GM23338 (cell line): ENCODE measurements around the gene CREBL2. TPM values are rescaled to one million over a fixed set of nuclear protein-coding genes. Genes with fewer than 3 reads are reported as not detected.

ENCODE experiments used
- ATAC-seq: fragments of 200-7000 bp; cut with Tn5 transposase; 3 replicates; pipeline ENCODE4 v1.9.1; 2020
- DNase-seq: peaks from one replicate; pipeline ENCODE4 v3.0.0-alpha.2; 2015; ENCODE audit warnings: low spot score
- H2AFZ ChIP-seq: fragments of 200-600 bp; sonication (generic); 2 replicates; pipeline ENCODE4 v1.8.0; 2016; ENCODE audit warnings: antibody characterized with exemption, mild to moderate bottlenecking, moderate library complexity
- H3F3A ChIP-seq: fragments of 200-600 bp; sonication (generic); replicated peaks from 2 replicates; pipeline ENCODE4 v1.8.0; 2017; ENCODE audit warnings: antibody characterized with exemption, mixed run types, low read depth
- H3K27ac ChIP-seq: fragments of 200-600 bp; sonication (generic); 2 replicates; pipeline ENCODE4 v1.6.1; 2016; ENCODE audit warnings: low read depth
- H3K27me3 ChIP-seq: fragments of 200-600 bp; sonication (generic); 2 replicates; pipeline ENCODE4 v1.8.0; 2016; ENCODE audit warnings: mild to moderate bottlenecking, mixed run types, moderate library complexity; ENCODE audit not compliant: insufficient read depth
- H3K36me3 ChIP-seq: fragments of 200-600 bp; sonication (generic); 2 replicates; pipeline ENCODE4 v1.8.0; 2016; ENCODE audit warnings: mild to moderate bottlenecking; ENCODE audit not compliant: insufficient read depth
- H3K4me1 ChIP-seq: fragments of 200-600 bp; sonication (generic); 2 replicates; pipeline ENCODE4 v1.8.0; 2016; ENCODE audit warnings: mild to moderate bottlenecking, moderate library complexity; ENCODE audit not compliant: insufficient read depth
- H3K4me2 ChIP-seq: fragments of 200-600 bp; sonication (generic); 2 replicates; pipeline ENCODE4 v1.7.1; 2017; ENCODE audit warnings: mixed run types
- H3K4me3 ChIP-seq: fragments of 200-600 bp; sonication (generic); 2 replicates; pipeline ENCODE4 v1.6.1; 2016; ENCODE audit warnings: mixed run types
- H3K79me2 ChIP-seq: fragments of 200-600 bp; sonication (generic); replicated peaks from 2 replicates; pipeline ENCODE4 v1.8.0; 2017; ENCODE audit warnings: mild to moderate bottlenecking; ENCODE audit not compliant: insufficient read depth
- H3K9me2 ChIP-seq: fragments of 200-600 bp; sonication (generic); 2 replicates; pipeline ENCODE4 v1.8.0; 2017; ENCODE audit not compliant: insufficient read depth
- H4K20me1 ChIP-seq: fragments of 200-600 bp; sonication (generic); replicated peaks from 2 replicates; pipeline ENCODE4 v1.8.0; 2017; ENCODE audit warnings: mild to moderate bottlenecking; ENCODE audit not compliant: insufficient read depth
- H3K27ac Mint-ChIP-seq: 2 replicates; pipeline ENCODE4 v1.8.0; 2020; ENCODE audit warnings: inconsistent platforms, mild to moderate bottlenecking, moderate library complexity, mixed read lengths
- H3K27me3 Mint-ChIP-seq: 3 replicates; pipeline ENCODE4 v1.8.0; 2022; ENCODE audit warnings: low read depth, mild to moderate bottlenecking, moderate library complexity, mixed read lengths, inconsistent platforms; ENCODE audit not compliant: insufficient read depth, poor library complexity
- H3K36me3 Mint-ChIP-seq: 3 replicates; pipeline ENCODE4 v1.8.0; 2021; ENCODE audit warnings: low read depth, mild to moderate bottlenecking, inconsistent platforms, moderate library complexity, mixed read lengths
- H3K4me1 Mint-ChIP-seq: 3 replicates; pipeline ENCODE4 v1.8.0; 2020; ENCODE audit warnings: mild to moderate bottlenecking, inconsistent platforms, mixed read lengths
- H3K4me3 Mint-ChIP-seq: 3 replicates; pipeline ENCODE4 v1.8.0; 2021; ENCODE audit warnings: moderate library complexity, mild to moderate bottlenecking, inconsistent platforms, mixed read lengths
- H3K9me3 Mint-ChIP-seq: 3 replicates; pipeline ENCODE4 v1.8.0; 2020; ENCODE audit warnings: moderate library complexity, mild to moderate bottlenecking, inconsistent platforms, mixed read lengths
- CREB1 ChIP-seq: fragments of 250-450 bp; sonication (Bioruptor Pico); IDR thresholded peaks from 2 replicates; pipeline ENCODE4 v1.5.0; 2020; ENCODE audit warnings: low read depth, mild to moderate bottlenecking, moderate library complexity
- CTCF ChIP-seq, 2 experiments: fragments of 200-600 bp in 1 of 2; sonication (generic) in 1 of 2; conservative IDR thresholded peaks; 2 replicates each; pipeline versions ENCODE4 v1.5.1 to v1.6.1; 2016 to 2017; ENCODE audit warnings: antibody characterized with exemption in 2 of 2, low read depth in 2 of 2, mild to moderate bottlenecking in 2 of 2, moderate library complexity in 1 of 2
- EZH2 ChIP-seq: fragments of 200-600 bp; sonication (generic); IDR thresholded peaks from one replicate; pipeline ENCODE4 v1.8.0; 2017; ENCODE audit warnings: antibody characterized with exemption, mild to moderate bottlenecking, low read depth; ENCODE audit not compliant: unreplicated experiment
- EZH2phosphoT487 ChIP-seq: fragments of 200-600 bp; sonication (generic); IDR thresholded peaks from one replicate; pipeline ENCODE4 v1.8.1; 2018; ENCODE audit warnings: antibody characterized with exemption; ENCODE audit not compliant: unreplicated experiment
- JUNB ChIP-seq: IDR thresholded peaks from one replicate; pipeline ENCODE4 v1.6.1; 2016; ENCODE audit warnings: antibody characterized with exemption; ENCODE audit not compliant: unreplicated experiment
- NANOG ChIP-seq: IDR thresholded peaks from 2 replicates; pipeline ENCODE4 v1.6.1; 2016; ENCODE audit warnings: antibody characterized with exemption, borderline replicate concordance
- POLR2AphosphoS5 ChIP-seq: IDR thresholded peaks from 2 replicates; pipeline ENCODE4 v1.6.1; 2016; ENCODE audit warnings: antibody characterized with exemption, low read depth
- REST ChIP-seq: IDR thresholded peaks from one replicate; pipeline ENCODE4 v1.6.1; 2018; ENCODE audit warnings: antibody characterized with exemption; ENCODE audit not compliant: unreplicated experiment
- STAT1 ChIP-seq: IDR thresholded peaks from one replicate; pipeline ENCODE4 v1.6.1; 2016; ENCODE audit warnings: antibody characterized with exemption; ENCODE audit not compliant: unreplicated experiment
- ZNF114 ChIP-seq: fragments of 250-450 bp; sonication (Bioruptor Pico); IDR thresholded peaks from 2 replicates; pipeline ENCODE4 v1.5.0; 2020; ENCODE audit warnings: mild to moderate bottlenecking, moderate library complexity
- ZNF331 ChIP-seq: fragments of 250-450 bp; sonication (Bioruptor Pico); IDR thresholded peaks from 2 replicates; pipeline ENCODE4 v1.5.0; 2020; ENCODE audit warnings: low read depth, mild to moderate bottlenecking, moderate library complexity
- ZNF462 ChIP-seq: fragments of 250-450 bp; sonication (Bioruptor Pico); IDR thresholded peaks from 2 replicates; pipeline ENCODE4 v1.5.0; 2020; ENCODE audit warnings: mild to moderate bottlenecking, moderate library complexity
- polyA plus RNA-seq: library from polyadenylated mRNA; unstranded; fragments of >200 nt; fragmentation: Nextera tagmentation; extraction: Ambion mirVana; gene quantifications from 2 replicates; pipeline ENCODE4 v1.2.1, GENCODE V29; 2016
- total RNA-seq: library from RNA; depleted of rRNA; stranded (reverse); fragments of >200 nt; shearing (Covaris generic); gene quantifications from 2 replicates; pipeline ENCODE4 v1.2.3, GENCODE V29; 2014
- TF ChIP-seq, protein P1 (sequence below): IDR thresholded peaks from 2 replicates; pipeline ENCODE4 v1.6.1; 2016; ENCODE audit warnings: antibody characterized with exemption

Gene CREBL2
- total and polyA plus RNA-seq, 2 experiments from 2014 or later: 9.0 to 21.6 TPM

- H3K36me3 Mint-ChIP-seq: peaks cover 43% of the 10 kb centered on the region
- H3K79me2 ChIP-seq: peaks cover 15% of the 10 kb centered on the region
- H3K27me3 Mint-ChIP-seq: peaks cover 2% of the 10 kb centered on the region
- peaks cover 11% of the 10 kb centered on the region for H3K4me1 Mint-ChIP-seq
- no peak overlapping the region; the same call in 1 of the 2 replicates for H3K27ac Mint-ChIP-seq
- H3K4me2 ChIP-seq: no peak overlapping the region
- peaks cover 10% of the 10 kb centered on the region for H3K9me3 Mint-ChIP-seq
- peaks cover 11% of the 10 kb centered on the region; the same call in 1 of the 2 replicates for H3K4me1 ChIP-seq
- TF ChIP-seq CTCF (conservative IDR thresholded peaks at IDR 0.05; ENCODE audit: low read depth in 2 of 2) (no peak), POLR2AphosphoS5 (no peak), EZH2phosphoT487 (no peak), JUNB (no peak), ZNF462 (CRISPR knock-in tag) (no peak), EZH2 (no peak), CREB1 (CRISPR knock-in tag) (no peak), NANOG (no peak), REST (no peak), STAT1 (no peak), ZNF114 (CRISPR knock-in tag) (no peak), ZNF331 (CRISPR knock-in tag) (no peak)
- TF ChIP-seq, protein P1, sequence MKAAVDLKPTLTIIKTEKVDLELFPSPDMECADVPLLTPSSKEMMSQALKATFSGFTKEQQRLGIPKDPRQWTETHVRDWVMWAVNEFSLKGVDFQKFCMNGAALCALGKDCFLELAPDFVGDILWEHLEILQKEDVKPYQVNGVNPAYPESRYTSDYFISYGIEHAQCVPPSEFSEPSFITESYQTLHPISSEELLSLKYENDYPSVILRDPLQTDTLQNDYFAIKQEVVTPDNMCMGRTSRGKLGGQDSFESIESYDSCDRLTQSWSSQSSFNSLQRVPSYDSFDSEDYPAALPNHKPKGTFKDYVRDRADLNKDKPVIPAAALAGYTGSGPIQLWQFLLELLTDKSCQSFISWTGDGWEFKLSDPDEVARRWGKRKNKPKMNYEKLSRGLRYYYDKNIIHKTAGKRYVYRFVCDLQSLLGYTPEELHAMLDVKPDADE: no peak
- no peaks in the 10 kb centered on the region for H3K36me3 ChIP-seq
- no peaks in the 10 kb centered on the region for H4K20me1 ChIP-seq
- H3K9me2 ChIP-seq: no peaks in the 10 kb centered on the region
- no peaks in the 10 kb centered on the region for H3K27me3 ChIP-seq
- H3K4me3 Mint-ChIP-seq: no peak overlapping the region
- ATAC-seq (no peak), DNase-seq (no peak)
- H3K4me3 ChIP-seq: no peak overlapping the region
- H3K27ac ChIP-seq: peak overlapping the region; percentile 47
- no peak overlapping the region for H2AFZ ChIP-seq
- H3F3A ChIP-seq: no peaks in the 10 kb centered on the region
Measured at GRCh38 chr12:12616512-12617310, 5.0 kb downstream of the CREBL2 start.
